Breast epithelium (tissue), 4 donors: ENCODE measurements around the gene NUP98. TPM values are rescaled to one million over a fixed set of nuclear protein-coding genes. Genes with fewer than 3 reads are reported as not detected.

Source experiments
- DNase-seq, 2 donors: peaks; one replicate each; pipeline ENCODE4 v3.0.0-alpha.2; 2019; ENCODE audit warnings: low spot score in 2 of 2
- H3K27ac ChIP-seq, 2 donors: fragments of 200-600 bp; sonication (generic) in 1 of 2; one replicate each; pipeline ENCODE4 v1.5.1; 2016 to 2019; ENCODE audit warnings: mild to moderate bottlenecking in 1 of 2
- H3K27me3 ChIP-seq, 2 donors: fragments of 200-600 bp; sonication (generic) in 1 of 2; one replicate each; pipeline versions ENCODE4 v1.5.1 to v1.6.0; 2017 to 2019; ENCODE audit warnings: control low read depth in 1 of 2, mild to moderate bottlenecking in 1 of 2
- H3K36me3 ChIP-seq: fragments of 200-600 bp; one replicate; pipeline ENCODE4 v1.5.1; 2019
- H3K4me1 ChIP-seq, 2 donors: fragments of 200-600 bp; sonication (generic); one replicate each; pipeline ENCODE4 v1.5.1; 2016 to 2019; ENCODE audit warnings: control low read depth in 1 of 2
- H3K4me3 ChIP-seq, 3 donors: fragments of 200-600 bp; sonication (generic); 1 replicate in 2 of 3; 2 replicates in 1 of 3; pipeline ENCODE4 v1.5.1; 2016 to 2019; ENCODE audit warnings: mild to moderate bottlenecking in 3 of 3, moderate library complexity in 2 of 3
- H3K9me3 ChIP-seq, 2 donors: fragments of 200-600 bp; sonication (generic) in 1 of 2; one replicate each; pipeline ENCODE4 v1.5.1; 2016 to 2019; ENCODE audit warnings: control low read depth in 1 of 2
- CTCF ChIP-seq, 3 donors: fragments of 450-650 bp; IDR thresholded peaks; one replicate each; pipeline ENCODE4 v1.5.1; 2016 to 2017; ENCODE audit warnings: antibody characterized with exemption in 3 of 3, mild to moderate bottlenecking in 3 of 3, moderate library complexity in 3 of 3
- POLR2A ChIP-seq: fragments of 450-650 bp; IDR thresholded peaks from one replicate; pipeline ENCODE4 v1.6.1; 2016; ENCODE audit warnings: antibody characterized with exemption, mild to moderate bottlenecking, moderate library complexity
- POLR2AphosphoS5 ChIP-seq, 3 donors: sonication (generic); formaldehyde crosslinking; IDR thresholded peaks; one replicate each; pipeline ENCODE4 v1.6.1; 2017; ENCODE audit warnings: antibody characterized with exemption in 3 of 3
- intact Hi-C: fragments of 100-400 bp; cut with DNase I; formaldehyde crosslinking; loops from one replicate; pipeline ENCODE4 v1.15.1; 2023; ENCODE audit warnings: low total_unique reads
- total RNA-seq, 3 donors: library from RNA; depleted of rRNA; stranded (reverse); fragments of >200 nt; gene quantifications; one replicate each; pipeline ENCODE4 v1.1.0, GENCODE V29; 2016

NUP98 gene
- total RNA-seq, 3 donors from 2014 or later = 98.1 to 178 (median 142) TPM

- TF ChIP-seq POLR2AphosphoS5 (IDR thresholded peaks at IDR 0.05) = no peak
- TF ChIP-seq CTCF (IDR thresholded peaks at IDR 0.05) = peak in 2 of 3 donors; percentile 27 to 49
- Histone ChIP-seq H3K27me3 (no peaks in the 10 kb centered on the region), H3K36me3 (no peaks in the 10 kb centered on the region), H3K27ac (peak overlapping the region; percentile 82 to 85), H3K4me3 (peak overlapping the region; percentile 54 to 89 (median 84)), H3K9me3 (no peaks in the 10 kb centered on the region), H3K4me1 (peaks cover 3 to 10% of the 10 kb centered on the region in 2 donors)
- intact Hi-C loops = no loop called here
- DNase-seq = no peak
Measured at GRCh38 chr11:3808861-3809623, 11.7 kb upstream of the NUP98 start.

DNA sequence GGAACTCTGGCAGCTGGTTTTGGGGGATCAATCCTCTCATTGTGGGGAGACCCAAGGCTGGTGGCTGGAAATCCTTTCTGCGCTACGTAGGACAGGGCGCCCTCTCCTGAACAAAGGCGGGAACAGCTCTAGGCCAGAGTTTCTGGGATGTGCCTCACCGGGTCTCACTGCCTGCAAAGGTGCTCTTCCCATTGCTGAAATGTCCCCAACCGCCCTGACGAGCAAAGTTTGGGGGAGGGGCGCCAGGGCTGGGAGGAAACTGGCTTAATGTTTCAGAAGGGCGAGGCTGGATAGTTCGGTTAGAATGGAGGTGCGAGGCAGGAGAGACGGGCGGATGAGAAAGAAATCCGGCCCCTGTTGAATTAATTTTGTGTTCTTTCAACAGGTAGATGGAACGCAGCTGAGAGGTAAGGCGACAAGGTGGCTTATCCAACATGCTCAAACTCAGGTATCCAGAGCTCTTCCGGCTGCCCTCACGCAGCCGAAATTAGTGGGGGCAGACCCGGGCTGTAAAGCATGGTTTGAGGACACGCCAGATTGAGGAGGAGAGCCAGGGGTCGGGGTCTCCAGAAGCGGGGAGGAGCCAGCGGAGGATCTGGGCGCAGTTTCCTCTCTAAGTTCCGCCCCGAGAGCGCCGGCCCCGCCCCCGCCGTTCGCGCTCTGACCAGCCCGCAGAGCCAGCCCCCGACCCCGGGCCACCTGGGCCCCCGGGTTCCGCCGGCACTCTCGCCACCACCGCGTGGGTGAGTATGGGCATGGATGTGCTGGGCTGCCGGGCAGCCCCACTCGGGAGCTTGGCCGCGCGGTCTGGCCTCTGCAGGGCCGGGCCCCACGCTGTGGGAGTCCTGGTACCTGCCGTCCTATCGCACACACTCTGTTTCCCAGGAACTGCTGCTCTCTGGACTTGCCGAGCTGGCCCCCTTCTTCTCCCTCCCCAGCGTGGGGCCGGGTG lies 10.8 kb upstream of the NUP98 start, which contains the start of gene PGAP2:
Gene PGAP2, plus strand, starts transcription at position 652 of the 952 bp plus-strand sequence. CDS start 2,700 bp downstream, outside the sequence.
- no peaks in the 10 kb centered on the region for H3K27me3 ChIP-seq
- H3K9me3 ChIP-seq = no peaks in the 10 kb centered on the region
- TF ChIP-seq CTCF (IDR thresholded peaks at IDR 0.05) (peak in 2 of 3 donors; percentile 52 to 56), POLR2AphosphoS5 (IDR thresholded peaks at IDR 0.05) (no peak), POLR2A (no peak)
- H3K4me1 ChIP-seq = peaks cover 3 to 10% of the 10 kb centered on the region in 2 donors
- DNase-seq = peak; percentile 55 to 71
- H3K4me3 ChIP-seq = peak within 1 kb of the TSS; percentile 54 to 89 (median 84)
- peak within 1 kb of the TSS; percentile 82 to 85 for H3K27ac ChIP-seq
- intact Hi-C loops = no loop called here
- no peaks in the 10 kb centered on the region for H3K36me3 ChIP-seq

DNA sequence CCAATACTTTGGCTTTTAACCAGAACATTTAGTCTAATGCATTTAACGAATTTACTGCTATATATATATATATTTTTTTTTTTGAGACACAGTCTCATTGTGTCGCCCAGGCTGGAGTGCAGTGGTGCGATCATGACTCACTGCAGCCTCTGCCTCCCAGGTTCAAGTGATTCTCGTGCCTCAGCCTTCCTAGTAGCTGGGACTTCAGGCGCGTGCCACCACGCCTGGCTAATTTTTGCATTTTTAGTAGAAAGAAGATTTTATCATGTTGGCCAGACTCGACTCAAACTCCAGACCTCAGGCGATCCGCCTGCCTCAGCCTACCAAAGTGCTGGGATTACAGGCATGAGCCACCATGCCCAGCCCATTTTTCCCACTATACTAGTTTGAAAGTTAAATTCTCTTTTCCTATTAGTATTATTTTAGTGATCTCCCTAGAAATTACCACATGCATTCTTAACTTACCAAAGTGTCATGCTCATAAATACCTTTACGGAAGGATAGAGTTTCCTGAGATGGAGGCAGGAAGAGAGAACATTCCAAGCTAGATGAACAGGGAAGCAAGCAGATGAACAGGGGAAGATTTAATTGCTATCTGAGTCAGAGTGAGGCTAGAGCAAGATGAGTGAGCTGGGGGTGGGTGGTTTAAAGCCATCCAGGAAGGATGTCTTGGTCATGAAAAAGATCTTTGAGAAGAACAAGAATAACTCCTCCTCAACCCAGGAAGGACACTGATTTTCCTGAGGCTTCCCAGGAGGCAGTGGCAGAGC lies 6.6 kb upstream of the NUP98 start:
- no peaks in the 10 kb centered on the region for H3K9me3 ChIP-seq
- intact Hi-C loops = no loop called here
- no peak overlapping the region for H3K27ac ChIP-seq
- no peaks in the 10 kb centered on the region for H3K36me3 ChIP-seq
- no peak for DNase-seq
- H3K4me3 ChIP-seq = no peak overlapping the region
- H3K27me3 ChIP-seq = no peaks in the 10 kb centered on the region
- peaks cover 2 to 3% of the 10 kb centered on the region in 2 donors for H3K4me1 ChIP-seq
- TF ChIP-seq POLR2A (no peak), CTCF (IDR thresholded peaks at IDR 0.05) (no peak), POLR2AphosphoS5 (IDR thresholded peaks at IDR 0.05) (no peak)

DNA sequence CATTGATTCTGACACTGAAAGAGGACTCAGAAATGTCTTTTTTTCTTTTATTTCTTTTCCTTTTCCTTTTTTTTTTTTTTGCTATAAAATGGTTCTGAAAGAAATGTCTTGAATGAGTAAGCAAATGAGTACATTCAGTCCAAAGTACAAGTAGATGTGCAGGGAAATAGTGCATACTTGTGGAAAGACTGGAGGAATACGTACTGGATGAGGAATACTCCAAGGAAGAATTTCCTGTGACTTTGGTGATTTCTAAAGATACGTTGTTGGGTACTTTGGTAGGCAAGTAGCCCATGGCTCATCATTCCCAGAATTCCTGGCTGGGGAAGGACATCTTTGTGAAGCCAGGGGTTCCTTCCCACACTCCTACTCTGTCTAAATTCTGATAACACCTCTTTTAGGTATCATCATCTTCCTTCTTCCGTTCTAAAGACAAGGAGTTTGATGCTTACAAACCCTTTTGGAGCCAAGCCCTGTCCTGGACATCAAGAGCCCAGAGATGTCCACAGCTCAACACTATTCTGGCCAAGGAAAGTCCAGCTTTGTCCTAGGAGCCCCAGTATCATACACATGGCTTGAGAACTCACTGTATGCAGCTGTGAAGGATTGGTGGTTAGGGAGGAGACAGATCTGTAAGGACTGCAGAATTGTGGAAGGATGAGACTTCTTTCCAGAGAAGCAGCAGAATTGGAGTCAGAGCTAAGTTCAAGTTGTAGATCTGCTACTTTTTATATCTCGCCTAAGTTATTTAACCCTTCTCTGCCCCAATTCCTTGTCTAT lies 4.8 kb upstream of the NUP98 start:
- no peaks in the 10 kb centered on the region for H3K9me3 ChIP-seq
- no peak for TF ChIP-seq POLR2AphosphoS5 (IDR thresholded peaks at IDR 0.05)
- no peak for TF ChIP-seq CTCF (IDR thresholded peaks at IDR 0.05)
- no peak for TF ChIP-seq POLR2A
- no peaks in the 10 kb centered on the region for H3K4me1 ChIP-seq
- no peaks in the 10 kb centered on the region for H3K36me3 ChIP-seq
- intact Hi-C loops = no loop called here
- H3K27me3 ChIP-seq = no peaks in the 10 kb centered on the region
- no peak overlapping the region for H3K4me3 ChIP-seq
- H3K27ac ChIP-seq = no peak overlapping the region
- no peak for DNase-seq
